Kidney (tissue), 14 donors: ENCODE data around the gene GNG7. TPM values are rescaled to one million over a fixed set of nuclear protein-coding genes. Genes with fewer than 3 reads are reported as not detected.

Experiments
- DNase-seq, 5 donors: peaks; one replicate each; pipeline ENCODE4 v3.0.0-alpha.2; 2013 to 2020
- FAIRE-seq: peaks from 2 replicates; lab custom pipeline; 2012; peaks lifted over from hg19 to GRCh38; lab: Jason Lieb, UNC
- H3K27ac ChIP-seq, 2 donors: one replicate each; pipeline ENCODE4 v1.7.0; 2013; ENCODE audit warnings: low read depth in 2 of 2, low read length in 2 of 2, inconsistent platforms in 1 of 2
- H3K27me3 ChIP-seq: one replicate; pipeline ENCODE4 v1.7.1; 2013; ENCODE audit warnings: low read length, inconsistent platforms; ENCODE audit not compliant: control insufficient read depth, insufficient read depth
- H3K36me3 ChIP-seq, 3 donors: one replicate each; pipeline versions ENCODE4 v1.7.0 to v1.7.1; 2013; ENCODE audit warnings: low read length in 3 of 3, control low read depth in 1 of 3, inconsistent platforms in 1 of 3; ENCODE audit not compliant: insufficient read depth in 3 of 3, control insufficient read depth in 2 of 3
- H3K4me1 ChIP-seq, 3 donors: one replicate each; pipeline versions ENCODE4 v1.7.0 to v1.7.1; 2013; ENCODE audit warnings: low read length in 3 of 3, inconsistent platforms in 1 of 3, low read depth in 1 of 3; ENCODE audit not compliant: control insufficient read depth in 2 of 3, insufficient read depth in 2 of 3
- H3K4me3 ChIP-seq, 3 donors: one replicate each; pipeline versions ENCODE4 v1.7.0 to v1.8.1; 2013; ENCODE audit warnings: low read length in 3 of 3, control low read depth in 1 of 3, inconsistent platforms in 1 of 3
- H3K9ac ChIP-seq, 3 donors: one replicate each; pipeline versions ENCODE4 v1.7.0 to v1.7.1; 2013; ENCODE audit warnings: low read length in 3 of 3, control low read depth in 1 of 3, inconsistent platforms in 1 of 3
- H3K9me3 ChIP-seq, 3 donors: one replicate each; pipeline versions ENCODE4 v1.7.0 to v1.7.1; 2013; ENCODE audit warnings: low read length in 3 of 3, control low read depth in 1 of 3, inconsistent platforms in 1 of 3; ENCODE audit not compliant: control insufficient read depth in 2 of 3, insufficient read depth in 1 of 3
- CTCF ChIP-seq: IDR thresholded peaks from 3 replicates; pipeline ENCODE4 v1.5.1; 2012; ENCODE audit warnings: mild to moderate bottlenecking, moderate library complexity, borderline replicate concordance; ENCODE audit not compliant: insufficient read depth; ENCODE audit errors: extremely low read depth
- intact Hi-C: fragments of 100-400 bp; cut with DNase I; formaldehyde crosslinking; loops from one replicate; pipeline ENCODE4 v1.11.1; 2022
- polyA plus RNA-seq: library from polyadenylated mRNA; stranded (reverse); fragments of 350-450 nt; fragmentation: Illumina TruSeq; extraction: RNeasy Lipid Tissue Mini Kit (QIAGEN cat#74804); gene quantifications from one replicate; pipeline ENCODE4 v1.2.3, GENCODE V29; 2014; ENCODE audit warnings: low read depth, low replicate concordance; ENCODE audit not compliant: insufficient read depth
- total RNA-seq: library from RNA; stranded (reverse); fragmentation: NEBNext Ultra II Directional; extraction: Animal tissue kit (Norgen Biotek cat#: 25700); gene quantifications from one replicate; pipeline ENCODE4 v1.2.1, GENCODE V29; 2021
- donor health status: control.
- donor health status: control.
- donor health status: control.
- donor health status: control.
- donor health status: control.
- donor health status: DM: yes; HTN: yes; CAD: no.
- donor health status: Normal renal cell carcinoma (clear cell type).

The GNG7 gene
- total and polyA plus RNA-seq, 2 donors from 2014 or later, result 9.9 to 13.4 TPM

- no peak for FAIRE-seq
- Histone ChIP-seq H3K9ac (no peak overlapping the region), H3K36me3 (no peaks in the 10 kb centered on the region), H3K4me1 (no peaks in the 10 kb centered on the region), H3K9me3 (no peaks in the 10 kb centered on the region), H3K4me3 (no peak overlapping the region), H3K27ac (no peak overlapping the region), H3K27me3 (no peaks in the 10 kb centered on the region)
- TF ChIP-seq CTCF, result no peak
- peak; percentile 43 to 93 (median 59) for DNase-seq
- intact Hi-C loops, result no loop called here
These were observed 52.0 kb downstream of the GNG7 start for GRCh38 chr19:2650515-2650914.

GRCh38 chr19:2648528-2648937 is 54.0 kb downstream of the GNG7 start:
- Histone ChIP-seq H3K27ac (no peak overlapping the region), H3K9me3 (no peaks in the 10 kb centered on the region), H3K36me3 (peaks cover 0 to 5% (median 0%) of the 10 kb centered on the region in 3 donors), H3K9ac (no peak overlapping the region), H3K4me3 (no peak overlapping the region), H3K4me1 (no peaks in the 10 kb centered on the region), H3K27me3 (no peaks in the 10 kb centered on the region)
- FAIRE-seq, result peak; percentile 72
- intact Hi-C loops, result loop anchor here (5.0 kb wide), 1 partner anchor 104 kb away; no protein-coding TSS in a partner anchor
- peak; percentile 71 to 85 (median 84) for DNase-seq
- peak; percentile 95 for TF ChIP-seq CTCF

GRCh38 chr19:2648099-2648498 is 54.4 kb downstream of the GNG7 start:
- TF ChIP-seq CTCF, result no peak
- H3K36me3 ChIP-seq, result peaks cover 0 to 5% (median 0%) of the 10 kb centered on the region in 3 donors
- intact Hi-C loops, result loop anchor here (5.0 kb wide), 1 partner anchor 104 kb away; no protein-coding TSS in a partner anchor
- H3K4me1 ChIP-seq, result no peaks in the 10 kb centered on the region
- no peaks in the 10 kb centered on the region for H3K27me3 ChIP-seq
- no peak overlapping the region for H3K27ac ChIP-seq
- no peak overlapping the region for H3K4me3 ChIP-seq
- no peak overlapping the region for H3K9ac ChIP-seq
- no peaks in the 10 kb centered on the region for H3K9me3 ChIP-seq
- FAIRE-seq, result no peak
- no peak for DNase-seq
